Keratinocyte (primary cell): ENCODE results near the gene DUSP2.

ENCODE experiments used
- CTCF ChIP-seq, 3 experiments: IDR thresholded peaks in 1 of 3; conservative IDR thresholded peaks in 1 of 3; optimal IDR thresholded peaks in 1 of 3; 2 replicates in 2 of 3; 3 replicates in 1 of 3; pipeline versions ENCODE3 to v1.5.1; 2011; ENCODE audit warnings: low read length in 3 of 3, mild to moderate bottlenecking in 3 of 3, moderate library complexity in 2 of 3, control low read depth in 1 of 3, inconsistent platforms in 1 of 3; ENCODE audit not compliant: insufficient read depth in 2 of 3; ENCODE audit errors: extremely low read depth in 1 of 3
- EZH2 ChIP-seq: IDR thresholded peaks from one replicate; pipeline ENCODE4 v1.6.1; 2012; ENCODE audit warnings: inconsistent platforms, mild to moderate bottlenecking, low read length, moderate library complexity

GRCh38 chr2:96093528-96093927, 51.7 kb downstream of the DUSP2 start:
- TF ChIP-seq EZH2 (no peak), CTCF (optimal IDR thresholded peaks at IDR 0.05 in 1 of 3, IDR thresholded peaks at IDR 0.05 in 1 of 3, conservative IDR thresholded peaks at IDR 0.05 in 1 of 3; ENCODE audit: extremely low read depth in 1 of 3, insufficient read depth in 2 of 3, low read length in 3 of 3) (no peak)
